Esophagus squamous epithelium (tissue), 5 donors: ENCODE measurements around the gene RELCH. TPM values are rescaled to one million over a fixed set of nuclear protein-coding genes. Genes with fewer than 3 reads are reported as not detected.

Experiments
- DNase-seq: peaks from one replicate; lab custom pipeline; 2025; lab: John Stamatoyannopoulos, UW
- H3K27ac ChIP-seq, 4 donors: fragments of 200-600 bp; sonication (generic); one replicate each; pipeline ENCODE4 v1.5.1; 2016 to 2019; ENCODE audit warnings: mild to moderate bottlenecking in 1 of 4
- H3K27me3 ChIP-seq, 4 donors: fragments of 200-600 bp; sonication (generic); 1 replicate in 3 of 4; 2 replicates in 1 of 4; pipeline versions ENCODE4 v1.5.1 to v1.6.0; 2017 to 2021; ENCODE audit warnings: antibody characterized with exemption in 1 of 4
- H3K36me3 ChIP-seq, 3 donors: fragments of 200-600 bp; sonication (generic); one replicate each; pipeline ENCODE4 v1.5.1; 2016 to 2019
- H3K4me1 ChIP-seq, 3 donors: fragments of 200-600 bp; sonication (generic); one replicate each; pipeline ENCODE4 v1.5.1; 2017 to 2019
- H3K4me3 ChIP-seq, 4 donors: fragments of 200-600 bp; sonication (generic); 1 replicate in 3 of 4; 2 replicates in 1 of 4; pipeline ENCODE4 v1.5.1; 2016 to 2019; ENCODE audit warnings: mild to moderate bottlenecking in 2 of 4, moderate library complexity in 1 of 4
- H3K9me3 ChIP-seq, 3 donors: fragments of 200-600 bp; sonication (generic); one replicate each; pipeline ENCODE4 v1.5.1; 2016 to 2019
- CTCF ChIP-seq, 6 experiments: fragments of 450-650 bp in 4 of 6; fragments of 200-600 bp in 2 of 6; sonication (generic) in 2 of 6; IDR thresholded peaks; one replicate each; pipeline ENCODE4 v1.5.1; 2016 to 2019; ENCODE audit warnings: antibody characterized with exemption in 6 of 6, mild to moderate bottlenecking in 4 of 6, moderate library complexity in 4 of 6
- POLR2A ChIP-seq, 4 donors: fragments of 450-650 bp; IDR thresholded peaks; one replicate each; pipeline ENCODE4 v1.6.1; 2017; ENCODE audit warnings: antibody characterized with exemption in 4 of 4, mild to moderate bottlenecking in 4 of 4, moderate library complexity in 3 of 4
- WGBS, 2 donors: methylation state at CpG; one replicate each; pipeline ENCODE4 v1.1.5; 2018; 5-methylcytosine and 5-hydroxymethylcytosine counted together
- intact Hi-C: fragments of 100-400 bp; cut with DNase I; formaldehyde crosslinking; loops from one replicate; pipeline ENCODE4 v1.15.0; 2022
- total RNA-seq, 4 donors: library from RNA; depleted of rRNA; stranded (reverse); fragments of >200 nt; gene quantifications; one replicate each; pipeline ENCODE4 v1.1.0, GENCODE V29; 2016
- donor health status: DM: yes; HTN: yes; CAD: no.

Gene RELCH
- total RNA-seq, 4 donors from 2014 or later, result 32.8 to 98.0 (median 69.0) TPM

- H3K4me3 ChIP-seq, result no peak overlapping the region
- no peaks in the 10 kb centered on the region for H3K27me3 ChIP-seq
- no peak overlapping the region for H3K27ac ChIP-seq
- no peak for DNase-seq
- 78 to 83% methylated on average over 6 of the region's 6 CpGs for WGBS, 2 donors
- peaks cover 0 to 15% (median 3%) of the 10 kb centered on the region in 3 donors for H3K4me1 ChIP-seq
- TF ChIP-seq CTCF (IDR thresholded peaks at IDR 0.05) (no peak), POLR2A (IDR thresholded peaks at IDR 0.05) (no peak)
- intact Hi-C loops, result no loop called here
- peaks cover 0 to 97% (median 0%) of the 10 kb centered on the region in 3 donors for H3K36me3 ChIP-seq
- H3K9me3 ChIP-seq, result no peaks in the 10 kb centered on the region
Observed at GRCh38 chr18:62280058-62280457, 93.0 kb downstream of the RELCH start.

- TF ChIP-seq CTCF (IDR thresholded peaks at IDR 0.05), result no peak
- Histone ChIP-seq H3K4me3 (no peak overlapping the region), H3K27ac (no peak overlapping the region), H3K9me3 (no peaks in the 10 kb centered on the region), H3K36me3 (peaks cover 0 to 97% (median 0%) of the 10 kb centered on the region in 3 donors), H3K27me3 (no peaks in the 10 kb centered on the region), H3K4me1 (peaks cover 0 to 15% (median 3%) of the 10 kb centered on the region in 3 donors)
- DNase-seq, result no peak
- WGBS, 2 donors, result 45 to 88% methylated on average over 1 of the region's 1 CpG
- intact Hi-C loops, result no loop called here
Observed at GRCh38 chr18:62280786-62281185, 93.7 kb downstream of the RELCH start.

GRCh38 chr18:62281684-62282083 is 94.6 kb downstream of the RELCH start:
- WGBS, 2 donors, result 22 to 31% methylated on average over 1 of the region's 1 CpG
- H3K4me1 ChIP-seq, result peaks cover 0 to 15% (median 3%) of the 10 kb centered on the region in 3 donors
- intact Hi-C loops, result no loop called here
- DNase-seq, result no peak
- H3K27ac ChIP-seq, result no peak overlapping the region
- TF ChIP-seq CTCF (IDR thresholded peaks at IDR 0.05) (no peak), POLR2A (IDR thresholded peaks at IDR 0.05) (no peak)
- H3K36me3 ChIP-seq, result peaks cover 0 to 97% (median 0%) of the 10 kb centered on the region in 3 donors
- no peaks in the 10 kb centered on the region for H3K27me3 ChIP-seq
- H3K9me3 ChIP-seq, result no peaks in the 10 kb centered on the region
- H3K4me3 ChIP-seq, result no peak overlapping the region

GRCh38 chr18:62282188-62282629 is 95.2 kb downstream of the RELCH start:
- Histone ChIP-seq H3K4me1 (peaks cover 0 to 15% (median 3%) of the 10 kb centered on the region in 3 donors), H3K27ac (no peak overlapping the region), H3K27me3 (no peaks in the 10 kb centered on the region), H3K9me3 (no peaks in the 10 kb centered on the region), H3K36me3 (peaks cover 0 to 96% (median 0%) of the 10 kb centered on the region in 3 donors), H3K4me3 (no peak overlapping the region)
- DNase-seq, result no peak
- 29 to 63% methylated on average over 2 of the region's 2 CpGs for WGBS, 2 donors
- intact Hi-C loops, result no loop called here
- no peak for TF ChIP-seq CTCF (IDR thresholded peaks at IDR 0.05)
- no peak for TF ChIP-seq POLR2A (IDR thresholded peaks at IDR 0.05)

GRCh38 chr18:62284637-62285036 is 97.6 kb downstream of the RELCH start:
- DNase-seq, result no peak
- Histone ChIP-seq H3K4me1 (peaks cover 0 to 15% (median 3%) of the 10 kb centered on the region in 3 donors), H3K27ac (no peak overlapping the region), H3K36me3 (peaks cover 0 to 96% (median 0%) of the 10 kb centered on the region in 3 donors), H3K27me3 (no peaks in the 10 kb centered on the region), H3K4me3 (no peak overlapping the region), H3K9me3 (no peaks in the 10 kb centered on the region)
- intact Hi-C loops, result no loop called here
- 91% methylated on average over 3 of the region's 3 CpGs for WGBS, 2 donors
- TF ChIP-seq POLR2A (IDR thresholded peaks at IDR 0.05) (no peak), CTCF (IDR thresholded peaks at IDR 0.05) (no peak)
